IMR-90 (cell line): ENCODE measurements around the gene FRMPD4. TPM values are rescaled to one million over a fixed set of nuclear protein-coding genes. Genes with fewer than 3 reads are reported as not detected.

ENCODE experiments used
- ATAC-seq: fragments of 200-7000 bp; cut with Tn5 transposase; 2 replicates; pipeline ENCODE4 v1.9.1; 2020; ENCODE audit warnings: low read depth, mild to moderate bottlenecking, moderate library complexity
- BruUV-seq: library from RNA; stranded (reverse); fragments of 400-500 nt; replicated peaks from 2 replicates; lab custom pipeline; 2021; lab: Mats Ljungman, UMichigan
- CTCF ChIA-PET: fragments of 300-600 bp; formaldehyde crosslinking; extraction: SDS; loops from one replicate; lab custom pipeline; 2021; ENCODE audit warnings: antibody characterized with exemption; lab: Yijun Ruan, JAX
- POLR2A ChIA-PET: fragments of 300-600 bp; sonication (Branson Sonifier 250); formaldehyde crosslinking; loops from one replicate; lab custom pipeline; 2022; ENCODE audit warnings: antibody characterized with exemption; ENCODE audit not compliant: unreplicated experiment; lab: Charles Lee
- DNase-seq: peaks from one replicate; pipeline ENCODE4 v3.0.0; 2013
- H2AFZ ChIP-seq: replicated peaks from 2 replicates; pipeline ENCODE3; 2013; ENCODE audit warnings: low read length, mild to moderate bottlenecking; ENCODE audit not compliant: poor library complexity
- H2AK5ac ChIP-seq: 2 replicates; pipeline ENCODE4 v1.6.1; 2013; ENCODE audit warnings: low read depth, low read length, inconsistent platforms
- H2AK9ac ChIP-seq: replicated peaks from 2 replicates; pipeline ENCODE3; 2013; ENCODE audit warnings: mild to moderate bottlenecking, low read depth, low read length, moderate library complexity; ENCODE audit not compliant: poor library complexity
- H2BK120ac ChIP-seq: 2 replicates; pipeline ENCODE4 v1.6.1; 2013; ENCODE audit warnings: low read depth, low read length, inconsistent platforms
- H2BK15ac ChIP-seq: 3 replicates; pipeline ENCODE4 v1.6.1; 2013; ENCODE audit warnings: low read depth, low read length, inconsistent platforms
- H2BK20ac ChIP-seq: 2 replicates; pipeline ENCODE4 v1.6.1; 2013; ENCODE audit warnings: low read depth, mild to moderate bottlenecking, inconsistent platforms, low read length, moderate library complexity
- H2BK5ac ChIP-seq: 2 replicates; pipeline ENCODE4 v1.6.1; 2013; ENCODE audit warnings: mild to moderate bottlenecking, low read depth, low read length, inconsistent platforms; ENCODE audit not compliant: poor library complexity, severe bottlenecking
- H3K14ac ChIP-seq: replicated peaks from 2 replicates; pipeline ENCODE4 v1.6.1; 2013; ENCODE audit warnings: low read depth, low read length, inconsistent platforms
- H3K18ac ChIP-seq: 2 replicates; pipeline ENCODE4 v1.6.1; 2013; ENCODE audit warnings: low read depth, low read length, control low read depth
- H3K23ac ChIP-seq: 2 replicates; pipeline ENCODE4 v1.6.1; 2013; ENCODE audit warnings: low read depth, low read length, inconsistent platforms
- H3K27ac ChIP-seq: 2 replicates; pipeline ENCODE4 v1.5.1; 2013; ENCODE audit warnings: mild to moderate bottlenecking, control low read depth, low read length; ENCODE audit not compliant: insufficient read depth
- H3K27me3 ChIP-seq: 2 replicates; pipeline ENCODE4 v1.6.1; 2013; ENCODE audit warnings: low read length; ENCODE audit not compliant: control insufficient read depth, insufficient read depth
- H3K36me3 ChIP-seq: 2 replicates; pipeline ENCODE4 v1.6.1; 2013; ENCODE audit warnings: low read length, mixed read lengths; ENCODE audit not compliant: control insufficient read depth, insufficient read depth
- H3K4ac ChIP-seq: 2 replicates; pipeline ENCODE4 v1.6.1; 2013; ENCODE audit warnings: low read depth, low read length, inconsistent platforms
- H3K4me1 ChIP-seq: 2 replicates; pipeline ENCODE4 v1.6.1; 2013; ENCODE audit warnings: low read length, mixed read lengths; ENCODE audit not compliant: control insufficient read depth, insufficient read depth
- H3K4me2 ChIP-seq: 2 replicates; pipeline ENCODE4 v1.6.1; 2013; ENCODE audit warnings: low read depth, mild to moderate bottlenecking, control low read depth, low read length, moderate library complexity
- H3K4me3 ChIP-seq: 2 replicates; pipeline ENCODE4 v1.5.1; 2013; ENCODE audit warnings: low read depth, mild to moderate bottlenecking, control low read depth, low read length, moderate library complexity; ENCODE audit not compliant: insufficient read depth
- H3K56ac ChIP-seq: 2 replicates; pipeline ENCODE4 v1.6.1; 2013; ENCODE audit warnings: low read length, inconsistent platforms; ENCODE audit not compliant: insufficient read depth; ENCODE audit errors: extremely low read depth
- H3K79me1 ChIP-seq, 2 experiments: 2 replicates each; pipeline ENCODE4 v1.6.1; 2013; ENCODE audit warnings: low read length in 2 of 2, inconsistent platforms in 1 of 2, low read depth in 1 of 2
- H3K9ac ChIP-seq: 2 replicates; pipeline ENCODE4 v1.6.1; 2013; ENCODE audit warnings: low read depth, low read length, control low read depth
- H3K9me1 ChIP-seq: 2 replicates; pipeline ENCODE4 v1.6.1; 2013; ENCODE audit warnings: low read length, inconsistent platforms; ENCODE audit not compliant: insufficient read depth
- H3K9me3 ChIP-seq: 2 replicates; pipeline ENCODE4 v1.6.1; 2013; ENCODE audit warnings: low read length; ENCODE audit not compliant: control insufficient read depth, insufficient read depth
- H4K20me1 ChIP-seq: 2 replicates; pipeline ENCODE4 v1.6.1; 2013; ENCODE audit warnings: low read length, inconsistent platforms; ENCODE audit not compliant: insufficient read depth
- H4K5ac ChIP-seq: 2 replicates; pipeline ENCODE4 v1.6.1; 2013; ENCODE audit warnings: mild to moderate bottlenecking, low read depth, low read length, control low read depth
- H4K8ac ChIP-seq, 2 experiments: 2 replicates each; pipeline ENCODE4 v1.6.1; 2013; ENCODE audit warnings: low read depth in 2 of 2, low read length in 2 of 2, control low read depth in 1 of 2, inconsistent platforms in 1 of 2
- H4K91ac ChIP-seq: 2 replicates; pipeline ENCODE4 v1.6.1; 2013; ENCODE audit warnings: low read depth, low read length, inconsistent platforms; ENCODE audit not compliant: insufficient read depth
- CTCF ChIP-seq: conservative IDR thresholded peaks from 2 replicates; pipeline ENCODE4 v1.5.1; 2012; ENCODE audit warnings: mild to moderate bottlenecking, low read depth, low read length, improper control_type of control experiment
- SMC3 ChIP-seq: fragments of 150-350 bp; IDR thresholded peaks from 2 replicates; pipeline ENCODE4 v1.6.1; 2016; ENCODE audit warnings: low read depth, mild to moderate bottlenecking, antibody characterized with exemption, low read length, moderate library complexity
- WGBS, 2 experiments: methylation state at CpG; one replicate each; pipeline versions ENCODE4 v1.1.5 to v1.1.7; 2013; ENCODE audit warnings: missing lambda C conversion rate in 2 of 2; ENCODE audit not compliant: insufficient read length in 1 of 2; ENCODE audit errors: extremely low coverage in 2 of 2; 5-methylcytosine and 5-hydroxymethylcytosine counted together
- dilution Hi-C: fragments of 300-500 bp; cut with HindIII; formaldehyde crosslinking; loops from one replicate; pipeline ENCODE4 v1.14.3; 2018; ENCODE audit warnings: low sequenced_read_pairs; ENCODE audit not compliant: unreplicated experiment
- in situ Hi-C: fragments of 300-500 bp; cut with MboI; formaldehyde crosslinking; loops from 3 replicates; pipeline ENCODE4 v1.14.3; 2019; ENCODE audit warnings: low sequenced_read_pairs, inconsistent platforms, mixed read lengths
- intact Hi-C: fragments of 100-400 bp; cut with micrococcal nuclease; formaldehyde crosslinking; loops from 2 replicates; pipeline ENCODE4 v1.10.0; 2022
- polyA plus RNA-seq, 3 experiments: library from polyadenylated mRNA; depleted of rRNA; stranded (reverse); fragments of >200 nt; gene quantifications; 2 replicates each; pipeline ENCODE4 v1.2.3, GENCODE V29; 2012; ENCODE audit warnings: low replicate concordance in 1 of 3
- total RNA-seq: library from RNA; depleted of rRNA; stranded (reverse); fragments of >200 nt; gene quantifications from 2 replicates; pipeline ENCODE4 v1.2.3, GENCODE V29; 2012

FRMPD4 gene
- total and polyA plus RNA-seq, 2 of the 4 experiments (the other 2 are of a cell fraction) = 0.53 to 1.1 TPM

- dilution Hi-C loops = no loop called here
- POLR2A ChIA-PET = no interaction called here
- no peak overlapping the region for H2AK9ac ChIP-seq
- H3K23ac ChIP-seq = no peak overlapping the region
- no peak overlapping the region for H3K14ac ChIP-seq
- H3K36me3 ChIP-seq = no peaks in the 10 kb centered on the region
- no peak overlapping the region for H2BK20ac ChIP-seq
- no peaks in the 10 kb centered on the region for H4K20me1 ChIP-seq
- H3K27ac ChIP-seq = no peak overlapping the region
- H2BK120ac ChIP-seq = no peak overlapping the region
- H3K79me1 ChIP-seq = no peaks in the 10 kb centered on the region
- ATAC-seq = no peak
- no peak overlapping the region for H3K4ac ChIP-seq
- no peak overlapping the region for H2BK15ac ChIP-seq
- no peak overlapping the region for H4K8ac ChIP-seq
- TF ChIP-seq CTCF (no peak), SMC3 (no peak)
- DNase-seq = no peak
- H3K18ac ChIP-seq = no peak overlapping the region
- no peaks in the 10 kb centered on the region; the same call in 1 of the 2 replicates for H3K4me1 ChIP-seq
- CTCF ChIA-PET = no interaction called here
- no CpG with 5 or more reads among the region's 2 CpGs for WGBS, 2 experiments
- intact Hi-C loops = loop anchor here (10.0 kb wide), 1 partner anchor 240 kb away; no protein-coding TSS in a partner anchor
- in situ Hi-C loops = no loop called here
- no peak overlapping the region for H4K5ac ChIP-seq
- H3K9me3 ChIP-seq = peaks cover 3% of the 10 kb centered on the region
- H2AFZ ChIP-seq = no peak overlapping the region
- BruUV-seq = no TSS peak
- no peak overlapping the region for H3K9ac ChIP-seq
- H3K4me3 ChIP-seq = no peak overlapping the region
- H4K91ac ChIP-seq = no peak overlapping the region
- no peaks in the 10 kb centered on the region for H3K27me3 ChIP-seq
- no peak overlapping the region for H2BK5ac ChIP-seq
- H3K56ac ChIP-seq = no peak overlapping the region
- H2AK5ac ChIP-seq = no peak overlapping the region
- H3K9me1 ChIP-seq = no peaks in the 10 kb centered on the region
- H3K4me2 ChIP-seq = no peak overlapping the region
Measured at GRCh38 chrX:12325171-12325570, 186.9 kb downstream of the FRMPD4 start.
